DMS53 (cell line): ENCODE measurements around the gene BLMH.

Experiments used
- DNase-seq: peaks from one replicate; lab custom pipeline; 2025; lab: John Stamatoyannopoulos, UW

The BLMH gene

DNA sequence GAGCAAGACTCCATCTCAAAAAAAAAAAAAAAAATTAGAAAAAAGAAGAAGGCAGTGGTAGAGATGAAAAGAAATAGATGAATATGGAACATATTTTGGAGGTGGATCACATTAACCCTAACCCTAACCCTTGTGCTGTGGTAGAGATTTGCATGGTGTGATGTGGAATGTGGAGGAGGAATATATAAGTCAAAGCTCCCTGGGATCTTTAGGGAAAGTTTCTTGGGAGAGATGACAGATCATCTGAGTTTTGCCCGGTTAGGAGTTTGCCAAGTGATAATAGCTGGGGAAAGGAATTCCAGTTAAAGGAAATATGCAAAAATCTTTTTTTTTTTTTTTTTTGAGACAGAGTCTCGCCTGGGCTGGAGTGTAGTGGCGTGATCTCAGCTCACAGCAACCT lies 13.0 kb upstream of the BLMH start:
- DNase-seq: no peak

DNA sequence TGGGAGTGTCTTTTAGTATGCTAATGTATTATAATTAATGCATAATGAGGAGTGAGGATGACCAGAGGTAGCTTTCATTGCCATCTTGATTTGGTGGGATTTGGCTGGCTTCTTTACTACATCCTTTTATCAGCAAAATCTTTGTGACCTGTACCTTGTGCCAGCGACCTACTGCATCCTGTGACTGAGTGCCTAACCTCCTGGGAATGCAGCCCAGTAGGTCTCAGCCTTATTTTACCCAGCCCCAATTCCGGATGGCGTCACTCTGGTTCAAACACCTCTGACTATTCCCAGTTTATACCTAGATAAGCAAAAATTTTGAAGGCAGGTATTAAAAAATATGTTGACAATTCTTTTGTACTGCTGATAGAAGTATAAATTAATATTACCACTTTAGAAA lies 10.5 kb upstream of the BLMH start:
- no peak for DNase-seq

DNA sequence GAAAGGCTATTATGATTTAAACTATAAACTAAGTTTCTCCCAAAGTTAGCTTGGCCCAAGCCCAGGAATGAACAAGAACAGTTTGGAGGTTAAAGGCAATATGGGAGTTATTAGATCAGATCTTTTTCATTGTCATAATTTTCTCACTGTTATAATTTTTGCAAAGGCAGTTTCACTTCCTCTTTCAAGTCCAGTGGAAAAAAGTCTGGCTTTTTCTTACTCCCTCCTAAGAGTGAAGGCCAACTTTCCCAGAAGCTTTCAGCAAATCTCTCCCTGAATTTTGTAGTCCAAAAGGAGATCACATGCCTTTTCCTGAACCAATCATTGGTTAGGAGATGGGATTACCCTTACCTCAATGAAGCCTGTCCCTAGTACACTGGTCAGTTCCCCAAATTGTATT lies 9.1 kb upstream of the BLMH start:
- DNase-seq: no peak

DNA sequence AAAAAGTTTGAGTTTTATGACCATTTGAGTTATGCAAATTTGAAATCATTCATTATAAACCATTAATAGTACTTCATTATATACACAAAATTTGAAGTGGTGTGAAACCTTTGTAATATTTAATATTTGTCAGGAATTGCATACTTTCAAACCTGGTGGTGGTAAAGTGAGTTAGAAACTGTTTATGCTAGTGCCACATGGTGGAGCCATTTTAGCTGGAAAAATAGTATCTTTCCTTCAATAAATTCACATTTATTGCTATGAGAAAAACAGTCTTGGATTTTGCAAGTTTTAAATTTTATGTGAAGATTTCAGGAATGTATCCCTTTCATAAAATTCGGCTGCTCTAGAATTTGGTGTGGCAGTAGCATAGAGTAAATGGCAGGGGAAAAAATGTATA lies 7.3 kb upstream of the BLMH start:
- peak; percentile 11 for DNase-seq

DNA sequence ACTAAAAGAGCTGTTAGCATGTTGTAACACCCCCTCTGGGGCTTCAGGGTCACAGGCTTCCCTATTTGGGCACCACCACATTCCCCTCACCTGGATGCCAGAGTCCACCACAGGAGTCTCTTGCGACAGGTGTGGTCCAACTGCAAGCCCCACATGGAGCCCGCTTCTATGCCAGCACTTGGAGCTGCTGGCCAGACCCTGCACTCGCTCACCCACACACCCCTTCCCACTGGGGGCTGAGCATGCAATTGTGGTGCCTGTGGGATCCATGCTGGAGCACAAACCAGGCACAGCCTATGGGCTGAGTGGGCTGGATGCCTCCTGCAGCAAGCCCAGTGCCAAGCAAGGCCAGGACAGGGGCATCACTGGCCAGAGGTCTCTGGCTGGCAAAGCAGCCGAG lies 6.0 kb upstream of the BLMH start:
- DNase-seq: no peak

DNA sequence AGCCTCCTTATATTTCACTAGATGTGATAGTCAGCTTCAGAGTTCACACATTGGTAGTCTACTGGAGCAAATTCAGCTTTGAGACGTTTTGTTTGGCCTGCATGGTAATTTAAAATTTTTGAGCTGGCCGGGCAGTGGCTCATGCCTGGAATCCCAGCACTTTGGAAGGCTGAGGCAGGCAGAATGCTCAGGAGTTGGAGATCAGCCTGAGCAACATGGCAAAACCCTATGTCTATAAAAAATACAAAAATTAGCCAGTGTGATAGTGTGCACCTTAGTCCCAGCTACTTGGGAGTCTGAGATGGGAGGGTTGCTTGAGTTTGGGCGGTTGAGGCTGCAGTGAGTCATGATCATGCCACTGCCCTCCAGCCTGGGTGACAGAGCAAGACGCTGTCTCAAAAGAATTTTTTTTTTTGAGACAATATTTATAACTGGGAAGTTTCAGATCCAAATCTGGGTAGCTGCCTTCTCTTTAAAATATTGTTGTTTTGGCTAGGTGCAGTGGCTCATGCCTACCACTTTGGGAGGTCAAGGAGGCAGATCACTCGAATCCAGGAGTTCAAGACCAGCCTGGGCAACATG lies 4.8 kb upstream of the BLMH start:
- DNase-seq: no peak

- DNase-seq: peak; percentile 70
Observed at GRCh38 chr17:30292286-30292858, 628 bp upstream of the BLMH start.

DNA sequence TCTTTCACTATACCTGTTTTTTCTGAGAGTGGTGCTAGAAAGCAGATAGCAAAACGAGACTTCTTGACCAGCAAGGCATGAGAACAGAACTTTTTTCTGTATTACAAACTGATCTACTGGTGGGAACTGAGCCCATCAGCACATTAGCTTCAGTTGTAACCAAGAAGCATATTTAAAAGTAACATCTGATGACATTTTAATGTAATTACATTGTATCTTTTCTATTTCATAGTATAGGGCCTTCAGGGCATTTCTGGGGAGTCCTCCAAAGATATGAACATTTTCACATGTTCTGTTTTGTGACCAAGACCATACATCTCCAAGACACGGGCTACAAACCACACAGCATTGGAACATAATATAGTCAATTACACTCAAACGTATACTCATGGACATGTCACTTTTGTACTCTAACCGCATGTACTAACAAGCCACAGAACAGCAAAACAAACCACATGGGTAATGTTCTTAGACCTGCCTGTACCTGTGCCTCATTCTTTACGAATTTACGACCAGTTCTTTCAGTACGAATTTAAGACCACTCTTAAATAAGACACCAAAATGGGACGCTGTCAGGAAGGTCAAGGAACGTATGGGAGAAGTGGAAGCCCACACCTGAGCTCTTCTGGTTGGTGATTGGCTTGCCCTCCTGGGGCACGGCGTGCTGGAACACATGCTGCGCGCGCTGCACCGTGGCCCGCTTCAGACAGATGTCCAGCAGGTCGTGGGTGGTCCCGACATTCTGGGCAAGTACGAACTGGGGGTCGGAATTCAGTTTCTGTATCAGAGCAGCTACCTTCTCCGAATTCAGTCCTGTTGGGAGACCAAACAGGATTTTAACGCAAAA lies 825 bp downstream of the BLMH start:
- peak; percentile 64 for DNase-seq

DNA sequence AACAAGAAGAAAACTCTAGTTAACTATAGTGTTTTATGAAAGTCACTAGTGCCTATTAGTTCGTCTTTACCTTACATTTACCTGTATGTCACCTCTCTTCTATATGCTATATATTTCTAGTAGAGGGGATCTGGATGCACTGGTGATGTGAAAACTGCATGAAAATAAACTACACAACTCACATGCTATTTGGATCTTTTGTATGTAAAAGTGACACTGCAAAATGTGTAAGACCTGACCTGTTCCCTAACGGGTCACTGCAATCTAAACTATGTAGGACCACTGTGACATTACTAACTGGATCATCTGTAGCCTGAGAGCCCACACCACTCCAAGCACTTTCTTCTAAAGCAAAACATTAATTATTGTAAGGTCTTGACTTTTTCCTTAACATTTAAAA lies 1.7 kb downstream of the BLMH start:
- no peak for DNase-seq

GRCh38 chr17:30279156-30279555 lies 12.6 kb downstream of the BLMH start:
- no peak for DNase-seq

DNA sequence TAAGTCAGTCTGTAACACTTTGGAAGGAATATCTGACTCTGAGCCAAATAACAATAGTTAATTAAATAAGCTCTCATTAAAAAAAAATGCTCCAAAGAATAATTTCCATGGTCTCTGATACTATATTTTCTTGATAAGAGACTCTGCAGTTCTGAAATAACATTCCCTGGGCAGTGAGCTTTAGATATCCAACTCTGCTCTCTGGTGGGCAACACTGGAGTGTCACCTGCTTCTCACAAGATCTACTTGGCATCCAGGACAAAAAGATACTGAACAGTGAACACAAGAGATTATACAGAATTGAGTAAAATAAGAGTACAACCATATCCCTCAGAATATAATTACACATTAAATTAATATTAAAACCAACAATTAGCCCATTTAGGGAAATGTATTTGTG lies 13.7 kb downstream of the BLMH start:
- DNase-seq: peak; percentile 30

DNA sequence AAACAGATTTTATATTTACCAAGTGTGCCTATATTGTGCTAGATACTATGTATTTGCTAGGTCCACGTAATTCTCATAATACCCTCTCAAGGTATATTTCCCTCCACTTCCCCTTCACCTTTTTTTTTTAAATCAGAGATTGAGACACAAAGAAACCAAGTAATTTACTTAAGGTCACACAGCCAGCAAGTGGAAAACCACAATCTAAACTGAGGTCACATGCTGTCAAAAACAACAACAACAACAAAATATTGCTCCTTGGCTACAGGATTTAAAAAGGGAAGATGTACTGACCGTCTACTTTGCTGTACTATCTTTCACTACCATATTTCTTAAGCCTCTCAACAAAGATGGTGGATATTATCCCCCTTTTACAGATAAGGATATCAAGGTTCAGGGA lies 15.8 kb downstream of the BLMH start:
- no peak for DNase-seq

DNA sequence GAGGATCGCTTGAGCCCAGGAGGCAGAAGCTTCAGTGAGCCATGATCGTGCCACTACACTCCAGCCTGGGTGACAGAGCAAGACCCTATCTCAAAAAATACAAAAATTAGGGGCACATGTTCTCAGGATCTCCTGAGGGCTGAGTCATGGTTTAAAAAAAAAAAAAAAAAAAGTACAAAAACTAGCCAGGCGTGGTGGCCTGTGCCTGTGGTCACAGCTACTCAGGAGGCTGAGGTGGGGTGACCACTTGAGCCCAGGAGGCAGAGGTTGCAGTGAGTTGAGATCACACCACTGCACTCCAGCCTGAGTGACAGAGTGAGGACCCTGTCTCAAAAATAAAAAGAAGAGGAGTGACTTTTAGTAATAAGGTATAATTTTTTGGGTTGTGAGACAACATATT lies 16.9 kb downstream of the BLMH start:
- no peak for DNase-seq

DNA sequence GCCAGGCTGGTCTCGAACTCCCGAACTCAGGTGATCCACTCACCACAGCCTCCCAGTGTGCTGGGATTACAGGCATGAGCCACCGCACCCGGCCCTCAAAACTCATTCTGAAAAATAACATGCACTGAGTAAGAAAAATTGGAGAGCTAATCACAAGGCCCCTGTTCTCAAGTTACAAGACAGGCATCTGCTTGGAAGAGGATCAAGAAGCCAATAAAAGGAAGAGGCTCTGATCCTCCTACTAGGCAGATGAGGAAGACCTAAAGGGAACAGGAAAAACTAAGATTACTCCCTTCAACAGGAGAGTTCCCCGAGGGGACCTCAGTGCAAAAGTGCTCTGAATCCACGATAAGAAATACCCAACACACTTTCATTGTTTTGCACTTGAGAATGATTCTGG lies 18.4 kb downstream of the BLMH start:
- no peak for DNase-seq

GRCh38 chr17:30271102-30271501 lies 20.6 kb downstream of the BLMH start:
- DNase-seq: no peak

GRCh38 chr17:30267625-30268024 lies 24.1 kb downstream of the BLMH start:
- DNase-seq: no peak

- DNase-seq: no peak
Observed at GRCh38 chr17:30263552-30264333, 28.0 kb downstream of the BLMH start.

DNA sequence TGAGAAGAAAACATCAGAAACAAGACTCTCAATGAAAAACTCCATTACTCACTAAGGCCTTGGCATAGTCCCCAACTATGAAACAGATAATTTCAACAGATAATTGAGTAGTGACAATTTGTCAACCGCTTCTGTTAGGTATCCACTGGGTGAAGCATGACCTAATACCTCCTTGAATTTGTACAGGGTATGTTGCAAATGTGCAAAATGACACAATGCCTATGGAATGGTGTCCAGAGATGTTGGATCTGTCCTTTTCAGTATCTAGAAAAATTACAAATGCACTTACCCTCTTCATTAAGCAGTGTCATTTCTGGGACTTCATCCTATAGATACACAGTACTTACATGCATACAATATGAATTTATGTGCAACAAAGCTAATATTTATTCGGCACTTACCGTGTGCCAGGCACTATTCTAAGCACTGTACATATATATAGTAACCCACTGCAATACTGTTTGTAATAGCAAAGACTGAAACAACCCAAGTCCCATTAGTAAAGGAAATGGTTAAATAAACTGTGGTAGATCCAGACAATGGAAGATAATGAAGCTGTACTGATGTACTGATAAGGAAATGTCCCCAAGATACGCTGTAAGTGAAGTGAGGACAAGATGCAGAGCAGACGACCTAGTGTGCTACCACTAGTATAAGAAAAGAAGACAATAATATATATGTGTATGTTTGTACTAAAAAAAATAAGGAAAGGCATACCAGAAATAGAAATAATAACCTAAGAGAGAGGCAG lies 34.8 kb downstream of the BLMH start:
- no peak for DNase-seq

GRCh38 chr17:30254150-30254549 lies 37.6 kb downstream of the BLMH start:
- DNase-seq: no peak

GRCh38 chr17:30253312-30253711 lies 38.4 kb downstream of the BLMH start:
- no peak for DNase-seq

DNA sequence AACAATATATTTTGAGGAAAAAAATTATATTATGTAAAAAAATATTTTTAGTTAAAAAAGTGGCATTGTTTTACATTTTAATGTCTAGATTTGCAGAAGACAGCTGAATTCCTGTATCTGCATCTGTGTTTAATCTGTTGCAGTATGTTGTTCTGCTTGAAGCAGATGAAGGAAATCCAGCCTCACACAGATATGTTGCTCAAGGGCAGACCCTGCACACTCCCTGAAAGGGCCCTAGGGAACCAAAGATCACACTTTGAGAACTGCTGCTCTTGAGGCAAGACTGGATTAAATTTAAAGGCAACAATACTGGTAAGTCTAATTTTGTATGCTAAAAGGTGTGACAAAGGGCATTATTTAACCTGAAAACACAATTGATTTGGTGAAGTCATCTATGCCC lies 39.8 kb downstream of the BLMH start:
- DNase-seq: no peak

- no peak for DNase-seq
Observed at GRCh38 chr17:30249460-30249859, 42.3 kb downstream of the BLMH start.
